Amygdala (tissue), 56 donors: ENCODE data around the gene THEM5.

Experiments used
- DNase-seq, 56 donors: peaks; one replicate each; lab custom pipeline; 2025; lab: John Stamatoyannopoulos, UW

Gene THEM5

DNA sequence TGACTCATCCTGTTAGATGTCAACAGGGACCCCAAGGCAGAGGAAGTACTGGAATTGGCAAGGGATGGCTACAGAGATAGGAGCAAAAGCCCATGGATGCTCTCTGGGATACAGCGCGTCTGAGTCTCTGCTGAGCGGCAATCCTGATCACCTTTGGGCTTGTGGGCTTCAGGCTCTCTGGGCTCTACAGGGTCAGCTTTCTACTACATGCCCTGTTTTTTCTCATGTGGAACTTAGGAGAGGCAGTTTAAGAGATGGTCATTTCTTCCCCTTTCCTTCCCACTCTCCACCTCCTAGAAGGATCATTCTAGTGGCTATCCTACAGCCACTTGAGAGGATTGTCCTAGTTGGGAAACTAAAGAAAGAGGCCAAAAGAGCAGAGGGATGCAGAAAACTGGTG is 49.6 kb downstream of the THEM5 start:
- DNase-seq = no peak

- no peak for DNase-seq
Measured at GRCh38 chr1:151803164-151803563, 50.3 kb downstream of the THEM5 start.

DNA sequence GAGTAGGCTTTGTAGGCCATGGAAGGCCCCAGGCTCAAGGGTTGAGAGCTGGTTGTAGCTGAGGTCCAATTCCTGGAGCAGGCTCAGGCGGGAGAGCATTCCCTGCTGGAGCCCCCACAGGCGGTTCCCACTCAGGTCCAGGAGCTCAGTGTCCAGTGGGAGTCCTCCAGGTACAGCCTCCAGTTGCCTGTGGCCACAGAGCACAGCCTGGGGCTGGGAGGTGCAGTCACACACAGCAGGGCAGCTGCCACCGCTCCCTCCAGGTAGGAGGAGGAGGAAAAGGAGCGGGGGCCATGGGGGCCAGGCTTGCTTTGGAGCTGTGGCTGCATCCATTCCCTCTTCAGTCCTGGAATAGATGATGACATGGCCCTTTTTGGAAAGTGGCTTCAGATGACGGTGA is 51.1 kb downstream of the THEM5 start:
- no peak for DNase-seq

GRCh38 chr1:151801846-151802245 is 51.7 kb downstream of the THEM5 start:
- DNase-seq = no peak

GRCh38 chr1:151801310-151801820 is 52.1 kb downstream of the THEM5 start:
- no peak for DNase-seq

GRCh38 chr1:151800830-151801229 is 52.7 kb downstream of the THEM5 start:
- no peak for DNase-seq

GRCh38 chr1:151799179-151800022 is 54.1 kb downstream of the THEM5 start:
- DNase-seq = peak in 2 of 56 donors; percentile 5 to 39

GRCh38 chr1:151798571-151798970 is 54.9 kb downstream of the THEM5 start:
- DNase-seq = no peak
